Ovary (tissue), 9 donors: ENCODE measurements around the gene KCNJ6. TPM values are rescaled to one million over a fixed set of nuclear protein-coding genes. Genes with fewer than 3 reads are reported as not detected.
"Not testable (repeated sequence)": the region's sequence is repeated elsewhere in the genome, so short reads cannot be mapped to it uniquely, and the experiment has no call there.

Experiments
- DNase-seq, 5 donors: peaks; one replicate each; pipeline ENCODE4 v3.0.0-alpha.2; 2019 to 2020
- H3K27ac ChIP-seq, 2 donors: fragments of 200-600 bp; one replicate each; pipeline versions ENCODE4 v1.5.1 to v1.8.0; 2019 to 2022
- H3K27me3 ChIP-seq: fragments of 200-600 bp; one replicate; pipeline ENCODE4 v1.8.0; 2022
- H3K36me3 ChIP-seq: fragments of 200-600 bp; sonication (generic); one replicate; pipeline ENCODE4 v1.5.1; 2019
- H3K4me1 ChIP-seq: one replicate; pipeline ENCODE4 v1.8.1; 2013; ENCODE audit warnings: mild to moderate bottlenecking, moderate library complexity; ENCODE audit not compliant: insufficient read depth
- H3K4me3 ChIP-seq: fragments of 200-600 bp; sonication (generic); one replicate; pipeline ENCODE4 v1.5.1; 2017
- H3K9me3 ChIP-seq, 2 donors: fragments of 200-600 bp in 1 of 2; sonication (generic) in 1 of 2; one replicate each; pipeline versions ENCODE4 v1.5.1 to v1.8.1; 2013 to 2019; ENCODE audit warnings: mild to moderate bottlenecking in 1 of 2, moderate library complexity in 1 of 2
- EP300 ChIP-seq: sonication (generic); formaldehyde crosslinking; IDR thresholded peaks from one replicate; pipeline ENCODE4 v1.6.1; 2017; ENCODE audit warnings: antibody characterized with exemption
- POLR2A ChIP-seq: fragments of 450-650 bp; IDR thresholded peaks from one replicate; pipeline ENCODE4 v1.6.1; 2017; ENCODE audit warnings: antibody characterized with exemption, mild to moderate bottlenecking, moderate library complexity
- WGBS, 3 donors: extraction: QIAGEN DNeasy Blood & Tissue Kit in 1 of 3; methylation state at CpG; one replicate each; pipeline versions ENCODE4 v1.1.5 to v1.1.7; 2013 to 2017; 5-methylcytosine and 5-hydroxymethylcytosine counted together
- intact Hi-C, 4 donors: fragments of 100-400 bp; cut with DNase I; formaldehyde crosslinking; loops; one replicate each; pipeline versions ENCODE4 v1.11.0 to v1.15.1; 2022 to 2023
- polyA plus RNA-seq, 2 donors: library from polyadenylated mRNA; stranded (reverse); fragments of 200-250 nt in 1 of 2; fragments of 350-450 nt in 1 of 2; fragmentation: Illumina TruSeq in 1 of 2; extraction: RNeasy Lipid Tissue Mini Kit (QIAGEN cat#74804) in 1 of 2; gene quantifications; one replicate each; pipeline ENCODE4 v1.2.3, GENCODE V29; 2013 to 2014
- total RNA-seq, 7 donors: library from RNA; depleted of rRNA in 2 of 7; stranded (reverse); fragments of >200 nt in 2 of 7; fragmentation: NEBNext Ultra II Directional in 3 of 7; extraction: Animal tissue kit (Norgen Biotek cat#: 25700) in 3 of 7; gene quantifications; one replicate each; pipeline versions ENCODE4 v1.1.0 to v1.2.4, GENCODE V29; 2016 to 2023
- TF ChIP-seq, protein P1 (sequence below), 3 donors: fragments of 450-650 bp in 2 of 3; fragments of 200-600 bp in 1 of 3; IDR thresholded peaks; one replicate each; pipeline versions ENCODE4 v1.5.1 to v1.8.0; 2016 to 2022; ENCODE audit warnings: antibody characterized with exemption in 3 of 3, mild to moderate bottlenecking in 1 of 3
- donor health status: DM: no; HTN: no; CAD: no; lungs with moderate emphysema.
- donor health status: DM: no; HTN: no; CAD: no.
- donor health status: Bipolar disorder and iron deficiency.
- donor health status: DM: yes; HTN: yes; CAD: no.
- donor health status: DM: no; HTN: no; CAD: no.
- donor health status: DM: yes; HTN: yes; CAD: no.

The KCNJ6 gene
- total and polyA plus RNA-seq, 9 donors: 0.01 TPM; not detected in 8

DNA sequence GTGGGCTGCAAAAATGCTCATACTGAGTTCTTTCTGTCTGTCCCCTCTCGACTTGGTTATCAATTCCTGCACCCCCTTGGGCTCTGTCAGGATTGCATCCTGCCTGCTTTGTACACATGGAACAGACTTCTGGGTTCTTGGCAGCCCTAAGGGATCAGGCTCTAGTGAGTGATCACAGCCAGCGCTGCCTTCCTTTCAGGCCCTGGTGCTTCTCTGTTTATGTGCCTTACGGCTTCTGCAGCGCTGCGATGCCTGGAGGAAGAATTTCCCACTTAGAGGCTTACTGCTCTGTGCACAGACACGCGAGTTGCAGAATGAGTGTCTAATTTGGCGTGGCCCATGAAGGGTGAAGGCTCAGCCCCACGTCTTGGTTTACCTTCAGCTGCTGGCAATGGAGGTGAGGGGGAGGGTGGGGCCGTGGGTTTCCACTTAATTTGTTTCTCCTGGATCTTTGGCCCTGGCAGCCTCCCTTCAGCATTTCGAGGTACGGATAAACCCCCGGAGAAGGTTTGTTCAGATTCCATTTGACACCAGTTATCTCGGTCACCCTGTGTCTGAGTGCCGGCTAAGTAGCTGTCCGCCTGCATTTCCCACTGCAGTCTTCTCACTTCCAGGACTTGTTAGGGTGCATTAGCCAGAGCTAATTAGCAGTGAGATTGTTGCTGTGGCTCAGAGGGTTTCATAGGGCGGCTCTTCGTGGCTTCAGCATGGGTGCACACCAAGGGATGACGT is 322.4 kb downstream of the KCNJ6 start:
- 59 to 68% (median 65%) methylated on average over 19 of the region's 19 CpGs for whole genome bisulfite sequencing, 3 donors
- no peaks in the 10 kb centered on the region for H3K4me1 ChIP-seq
- TF ChIP-seq, protein P1, sequence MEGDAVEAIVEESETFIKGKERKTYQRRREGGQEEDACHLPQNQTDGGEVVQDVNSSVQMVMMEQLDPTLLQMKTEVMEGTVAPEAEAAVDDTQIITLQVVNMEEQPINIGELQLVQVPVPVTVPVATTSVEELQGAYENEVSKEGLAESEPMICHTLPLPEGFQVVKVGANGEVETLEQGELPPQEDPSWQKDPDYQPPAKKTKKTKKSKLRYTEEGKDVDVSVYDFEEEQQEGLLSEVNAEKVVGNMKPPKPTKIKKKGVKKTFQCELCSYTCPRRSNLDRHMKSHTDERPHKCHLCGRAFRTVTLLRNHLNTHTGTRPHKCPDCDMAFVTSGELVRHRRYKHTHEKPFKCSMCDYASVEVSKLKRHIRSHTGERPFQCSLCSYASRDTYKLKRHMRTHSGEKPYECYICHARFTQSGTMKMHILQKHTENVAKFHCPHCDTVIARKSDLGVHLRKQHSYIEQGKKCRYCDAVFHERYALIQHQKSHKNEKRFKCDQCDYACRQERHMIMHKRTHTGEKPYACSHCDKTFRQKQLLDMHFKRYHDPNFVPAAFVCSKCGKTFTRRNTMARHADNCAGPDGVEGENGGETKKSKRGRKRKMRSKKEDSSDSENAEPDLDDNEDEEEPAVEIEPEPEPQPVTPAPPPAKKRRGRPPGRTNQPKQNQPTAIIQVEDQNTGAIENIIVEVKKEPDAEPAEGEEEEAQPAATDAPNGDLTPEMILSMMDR (IDR thresholded peaks at IDR 0.05): no peak
- TF ChIP-seq POLR2A (no peak), EP300 (no peak)
- H3K36me3 ChIP-seq: no peaks in the 10 kb centered on the region
- no peaks in the 10 kb centered on the region for H3K9me3 ChIP-seq
- no peak overlapping the region for H3K4me3 ChIP-seq
- H3K27ac ChIP-seq: no peak overlapping the region
- intact Hi-C loops: no loop called here
- no peaks in the 10 kb centered on the region for H3K27me3 ChIP-seq
- DNase-seq: no peak

DNA sequence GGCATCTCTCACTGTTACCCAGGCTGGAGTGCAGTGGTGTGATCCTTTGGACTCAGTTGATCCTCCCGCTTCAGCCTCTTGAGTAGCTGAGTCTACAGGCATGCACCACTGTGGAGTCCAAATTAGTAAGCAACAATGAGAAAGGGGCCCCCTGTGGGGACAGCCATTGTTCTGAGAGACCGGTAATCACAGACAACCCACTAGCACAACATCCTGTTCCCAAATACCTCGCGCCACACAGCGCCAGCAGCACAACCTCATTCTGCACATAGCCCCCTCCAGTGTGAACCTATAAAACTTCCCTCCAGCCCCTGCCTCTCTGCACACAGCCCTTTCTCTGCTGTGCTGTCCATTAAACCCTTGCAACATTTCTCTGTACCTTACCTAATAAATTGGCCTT is 323.2 kb downstream of the KCNJ6 start:
- no peak overlapping the region for H3K27ac ChIP-seq
- 70 to 78% (median 71%) methylated on average over 5 of the region's 5 CpGs for WGBS, 3 donors
- TF ChIP-seq POLR2A (no peak), EP300 (no peak)
- TF ChIP-seq, protein P1 (IDR thresholded peaks at IDR 0.05): no peak
- H3K9me3 ChIP-seq: no peaks in the 10 kb centered on the region
- intact Hi-C loops: no loop called here
- no peaks in the 10 kb centered on the region for H3K4me1 ChIP-seq
- no peaks in the 10 kb centered on the region for H3K36me3 ChIP-seq
- H3K27me3 ChIP-seq: no peaks in the 10 kb centered on the region
- DNase-seq: no peak
- H3K4me3 ChIP-seq: no peak overlapping the region

DNA sequence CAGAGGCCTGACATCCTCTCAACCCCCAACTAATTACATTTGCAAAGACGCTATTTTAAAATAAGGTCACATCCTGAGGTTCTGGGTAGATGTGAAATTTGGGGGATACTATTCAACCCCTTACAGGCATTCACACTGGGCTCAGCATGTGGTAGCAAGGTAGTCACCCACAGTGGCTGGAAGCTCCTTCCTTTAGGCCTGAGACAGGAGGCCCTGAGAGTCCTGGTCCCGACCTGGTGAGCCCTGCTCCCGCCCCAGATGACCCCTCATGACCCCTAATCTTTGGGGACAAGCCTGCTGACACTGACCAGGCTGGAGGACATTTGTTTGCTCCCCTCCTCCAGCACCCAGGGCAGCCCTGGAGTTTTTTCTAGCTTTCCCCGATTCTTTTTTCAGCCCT is 323.8 kb downstream of the KCNJ6 start:
- intact Hi-C loops: no loop called here

DNA sequence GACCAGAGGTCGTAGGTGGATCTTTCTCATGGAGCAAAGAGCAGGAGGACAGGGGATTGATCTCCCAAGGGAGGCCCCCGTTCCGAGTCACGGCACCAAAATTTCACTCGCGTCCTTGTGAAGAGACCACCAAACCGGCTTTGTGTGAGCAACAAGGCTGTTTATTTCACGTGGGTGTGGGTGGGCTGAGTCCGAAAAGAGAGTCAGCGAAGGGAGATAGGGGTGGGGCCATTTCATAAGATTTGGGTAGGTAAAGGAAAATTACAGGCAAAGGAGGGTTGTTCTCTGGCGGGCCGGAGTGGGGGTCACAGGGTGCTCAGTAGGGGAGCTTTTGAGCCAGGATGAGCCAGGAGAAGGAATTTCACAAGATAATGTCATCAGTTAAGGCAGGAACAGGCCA is 324.3 kb downstream of the KCNJ6 start:
- H3K36me3 ChIP-seq, H3K27ac ChIP-seq, H3K9me3 ChIP-seq, H3K27me3 ChIP-seq, intact Hi-C loops, DNase-seq, H3K4me3 ChIP-seq, H3K4me1 ChIP-seq: not testable (repeated sequence)
- 91 to 93% (median 91%) methylated on average over 12 of the region's 12 CpGs for WGBS, 3 donors

More for the DNA sequence above, 323.8 kb downstream of the KCNJ6 start:
- DNase-seq: no peak
- Histone ChIP-seq H3K9me3 (no peaks in the 10 kb centered on the region), H3K4me1 (no peaks in the 10 kb centered on the region), H3K4me3 (no peak overlapping the region), H3K27me3 (no peaks in the 10 kb centered on the region), H3K36me3 (no peaks in the 10 kb centered on the region), H3K27ac (no peak overlapping the region)
- WGBS, 3 donors: 57 to 76% (median 68%) methylated on average over 4 of the region's 4 CpGs
- TF ChIP-seq POLR2A (no peak), EP300 (no peak)
- TF ChIP-seq, protein P1 (IDR thresholded peaks at IDR 0.05): no peak

DNA sequence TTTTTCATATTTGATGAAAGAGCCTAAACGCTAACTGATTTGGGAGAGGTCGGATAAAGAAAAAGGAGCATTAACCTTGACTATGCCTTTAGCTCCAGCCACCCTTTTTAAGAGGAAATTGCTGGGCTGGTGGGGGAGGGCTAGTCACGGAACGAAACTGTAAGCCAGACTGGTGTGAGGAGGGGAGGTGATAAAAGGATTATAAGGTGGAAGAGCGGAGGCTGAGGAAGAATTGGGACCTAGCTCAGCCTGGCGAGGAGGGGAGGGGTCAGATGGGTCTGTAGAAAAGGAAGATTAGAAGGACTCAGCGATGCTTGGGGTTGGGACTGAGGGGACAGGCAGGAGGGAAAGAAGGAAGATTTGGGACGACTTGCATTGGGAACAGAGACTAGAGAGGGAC is 325.4 kb downstream of the KCNJ6 start:
- H3K4me1 ChIP-seq, H3K27me3 ChIP-seq, H3K4me3 ChIP-seq, DNase-seq, intact Hi-C loops, H3K27ac ChIP-seq, H3K9me3 ChIP-seq, H3K36me3 ChIP-seq: not testable (repeated sequence)
- 66 to 71% (median 68%) methylated on average over 8 of the region's 8 CpGs for WGBS, 3 donors

DNA sequence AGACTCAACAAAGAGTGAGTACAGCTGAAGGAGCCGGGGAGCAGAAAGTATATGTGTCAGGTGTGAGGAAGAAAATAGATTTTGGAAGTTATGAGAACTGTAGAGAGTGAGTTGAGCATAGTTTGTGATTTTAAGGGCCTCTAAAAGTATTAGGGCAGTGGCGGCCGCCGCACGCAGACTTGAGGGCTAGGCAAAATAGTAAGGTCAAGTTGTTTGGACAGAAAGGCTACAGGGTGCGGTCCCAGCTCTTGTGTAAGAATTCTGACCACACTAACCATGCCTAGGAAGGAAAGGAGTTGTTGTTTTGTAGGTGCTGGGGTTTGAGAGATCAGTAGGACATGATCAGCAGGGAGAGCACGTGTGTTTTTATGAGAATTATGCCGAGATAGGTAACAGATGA is 327.6 kb downstream of the KCNJ6 start:
- DNase-seq, H3K9me3 ChIP-seq, H3K4me1 ChIP-seq, H3K4me3 ChIP-seq, H3K36me3 ChIP-seq, H3K27me3 ChIP-seq, H3K27ac ChIP-seq, intact Hi-C loops: not testable (repeated sequence)
- 89 to 96% (median 94%) methylated on average over 8 of the region's 8 CpGs for WGBS, 3 donors
